PC-3 (cell line): ENCODE data around the gene ANKS1B. TPM values are rescaled to one million over a fixed set of nuclear protein-coding genes. Genes with fewer than 3 reads are reported as not detected.

Experiments
- ATAC-seq: fragments of 200-7000 bp; cut with Tn5 transposase; 2 replicates; pipeline ENCODE4 v1.9.1; 2020; ENCODE audit warnings: mild to moderate bottlenecking, moderate library complexity
- BruUV-seq: library from RNA; stranded (reverse); fragments of 400-500 nt; replicated peaks from 2 replicates; lab custom pipeline; 2021; lab: Mats Ljungman, UMichigan
- CTCF ChIA-PET: fragments of 300-600 bp; sonication (Branson Sonifier 250); formaldehyde crosslinking; loops from one replicate; lab custom pipeline; 2022; ENCODE audit warnings: antibody characterized with exemption; lab: Charles Lee
- POLR2A ChIA-PET: fragments of 300-600 bp; sonication (Branson Sonifier 250); formaldehyde crosslinking; loops from one replicate; lab custom pipeline; 2022; ENCODE audit warnings: antibody characterized with exemption; ENCODE audit not compliant: unreplicated experiment; lab: Charles Lee
- DNase-seq: peaks from one replicate; pipeline ENCODE4 v3.0.0-alpha.2; 2015
- H2AFZ ChIP-seq: fragments of 300-600 bp; sonication (generic); 2 replicates; pipeline ENCODE4 v1.6.0; 2016; ENCODE audit warnings: antibody characterized with exemption, low read length
- H3F3A ChIP-seq: fragments of 300-600 bp; sonication (generic); one replicate; pipeline ENCODE4 v1.6.0; 2017; ENCODE audit warnings: antibody characterized with exemption, low read length, control low read depth, mild to moderate bottlenecking; ENCODE audit not compliant: unreplicated experiment
- H3K27ac ChIP-seq: fragments of 300-600 bp; sonication (generic); 2 replicates; pipeline ENCODE4 v1.5.1; 2016; ENCODE audit warnings: mild to moderate bottlenecking, low read length
- H3K27me3 ChIP-seq: fragments of 300-600 bp; sonication (generic); 2 replicates; pipeline ENCODE4 v1.6.1; 2016; ENCODE audit warnings: low read length, mixed read lengths
- H3K36me3 ChIP-seq: fragments of 300-600 bp; sonication (generic); 2 replicates; pipeline ENCODE4 v1.6.1; 2016; ENCODE audit warnings: low read depth, mixed run types, low read length, mixed read lengths
- H3K4me1 ChIP-seq: fragments of 300-600 bp; sonication (generic); 2 replicates; pipeline ENCODE4 v1.5.1; 2016; ENCODE audit warnings: low read length; ENCODE audit not compliant: insufficient read depth
- H3K4me2 ChIP-seq: fragments of 300-600 bp; sonication (generic); 2 replicates; pipeline ENCODE4 v1.6.0; 2016; ENCODE audit warnings: low read length
- H3K4me3 ChIP-seq: fragments of 300-600 bp; sonication (generic); 2 replicates; pipeline ENCODE4 v1.5.1; 2016; ENCODE audit warnings: mild to moderate bottlenecking, low read length, mixed read lengths
- H3K79me2 ChIP-seq: fragments of 300-600 bp; sonication (generic); 2 replicates; pipeline ENCODE4 v1.6.1; 2017; ENCODE audit warnings: low read length, mixed read lengths
- H3K9ac ChIP-seq: fragments of 300-600 bp; sonication (generic); 2 replicates; pipeline ENCODE4 v1.6.0; 2016; ENCODE audit warnings: mild to moderate bottlenecking, low read length
- H3K9me2 ChIP-seq: fragments of 300-600 bp; sonication (generic); replicated peaks from 2 replicates; pipeline ENCODE4 v1.6.1; 2016; ENCODE audit warnings: mixed run types, low read length, mixed read lengths
- H3K9me3 ChIP-seq: fragments of 300-600 bp; sonication (generic); 2 replicates; pipeline ENCODE4 v1.6.1; 2016; ENCODE audit warnings: low read length, mixed read lengths
- H4K20me1 ChIP-seq: fragments of 300-600 bp; sonication (generic); 2 replicates; pipeline ENCODE4 v1.6.1; 2016; ENCODE audit warnings: low read length, mixed read lengths
- EZH2 ChIP-seq: fragments of 300-600 bp; sonication (generic); IDR thresholded peaks from one replicate; pipeline ENCODE4 v1.6.1; 2017; ENCODE audit warnings: antibody characterized with exemption, mild to moderate bottlenecking, low read length; ENCODE audit not compliant: unreplicated experiment
- EZH2phosphoT487 ChIP-seq: fragments of 300-600 bp; sonication (generic); IDR thresholded peaks from 2 replicates; pipeline ENCODE4 v1.6.1; 2018; ENCODE audit warnings: mild to moderate bottlenecking, antibody characterized with exemption, low read length, borderline replicate concordance
- intact Hi-C: fragments of 100-400 bp; cut with micrococcal nuclease; formaldehyde crosslinking; loops from 2 replicates; pipeline ENCODE4 v1.9.0; 2023
- total RNA-seq: library from RNA; depleted of rRNA; stranded (reverse); fragments of >200 nt; gene quantifications from 2 replicates; pipeline ENCODE4 v1.2.3, GENCODE V29; 2014
- TF ChIP-seq, protein P1 (sequence below): fragments of 300-600 bp; sonication (generic); conservative IDR thresholded peaks from 2 replicates; pipeline ENCODE4 v1.5.1; 2017; ENCODE audit warnings: antibody characterized with exemption, low read depth, mild to moderate bottlenecking, low read length

The ANKS1B gene
- total RNA-seq, 1 experiment from 2014 or later = 0.07 TPM

DNA sequence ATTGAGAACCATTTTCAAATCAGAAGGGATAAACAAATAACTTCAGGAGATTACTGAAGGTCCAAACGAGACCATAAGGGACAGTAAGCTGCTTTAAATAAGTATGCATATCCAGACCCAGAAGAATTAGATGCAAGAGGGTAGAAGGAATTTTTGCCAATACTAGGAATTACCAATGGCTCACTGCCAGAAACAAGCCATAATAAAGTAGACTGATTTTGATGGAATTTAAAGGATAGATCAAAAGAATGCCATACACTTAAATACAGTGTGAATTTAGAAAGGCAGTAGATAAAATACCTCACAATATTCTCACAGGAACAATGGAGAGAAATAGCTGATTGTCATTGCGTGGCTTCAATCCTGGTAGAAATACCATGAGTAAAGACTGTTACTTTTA, 5.3 kb downstream of the ANKS1B start:
- ChIA-PET CTCF (no interaction called here), POLR2A (no interaction called here)
- Histone ChIP-seq H3K36me3 (no peaks in the 10 kb centered on the region), H3K27ac (no peak overlapping the region), H3K79me2 (no peaks in the 10 kb centered on the region), H3K4me1 (no peaks in the 10 kb centered on the region), H3K9me2 (no peaks in the 10 kb centered on the region), H3K9ac (no peak overlapping the region), H4K20me1 (no peaks in the 10 kb centered on the region), H3K4me3 (no peak overlapping the region), H3K4me2 (no peak overlapping the region), H3K27me3 (peaks cover 56% of the 10 kb centered on the region), H3K9me3 (no peaks in the 10 kb centered on the region), H3F3A (no peaks in the 10 kb centered on the region), H2AFZ (no peak overlapping the region)
- no TSS peak for BruUV-seq
- no peak for DNase-seq
- TF ChIP-seq, protein P1, sequence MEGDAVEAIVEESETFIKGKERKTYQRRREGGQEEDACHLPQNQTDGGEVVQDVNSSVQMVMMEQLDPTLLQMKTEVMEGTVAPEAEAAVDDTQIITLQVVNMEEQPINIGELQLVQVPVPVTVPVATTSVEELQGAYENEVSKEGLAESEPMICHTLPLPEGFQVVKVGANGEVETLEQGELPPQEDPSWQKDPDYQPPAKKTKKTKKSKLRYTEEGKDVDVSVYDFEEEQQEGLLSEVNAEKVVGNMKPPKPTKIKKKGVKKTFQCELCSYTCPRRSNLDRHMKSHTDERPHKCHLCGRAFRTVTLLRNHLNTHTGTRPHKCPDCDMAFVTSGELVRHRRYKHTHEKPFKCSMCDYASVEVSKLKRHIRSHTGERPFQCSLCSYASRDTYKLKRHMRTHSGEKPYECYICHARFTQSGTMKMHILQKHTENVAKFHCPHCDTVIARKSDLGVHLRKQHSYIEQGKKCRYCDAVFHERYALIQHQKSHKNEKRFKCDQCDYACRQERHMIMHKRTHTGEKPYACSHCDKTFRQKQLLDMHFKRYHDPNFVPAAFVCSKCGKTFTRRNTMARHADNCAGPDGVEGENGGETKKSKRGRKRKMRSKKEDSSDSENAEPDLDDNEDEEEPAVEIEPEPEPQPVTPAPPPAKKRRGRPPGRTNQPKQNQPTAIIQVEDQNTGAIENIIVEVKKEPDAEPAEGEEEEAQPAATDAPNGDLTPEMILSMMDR = no peak
- TF ChIP-seq EZH2 = no peak
- no peak for TF ChIP-seq EZH2phosphoT487
- no peak for ATAC-seq
- intact Hi-C loops = no loop called here

DNA sequence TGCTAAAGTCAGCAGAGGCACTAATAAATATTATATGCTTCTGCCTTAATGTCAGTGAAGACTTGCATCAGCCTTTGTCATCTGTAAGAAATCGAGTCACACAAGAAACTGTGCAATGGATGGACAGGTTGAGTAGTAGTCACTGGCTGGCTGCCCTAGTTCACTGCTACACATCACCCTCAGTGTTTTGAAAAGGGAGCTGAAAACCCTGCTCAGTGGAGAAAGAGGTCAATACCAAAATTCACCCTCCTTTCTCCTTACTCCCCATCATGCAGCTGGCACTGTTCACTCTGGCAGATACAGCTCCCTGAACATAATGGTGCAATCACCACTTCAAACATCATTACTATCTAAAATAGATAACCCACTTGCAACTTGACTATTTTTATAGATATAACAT, 6.6 kb downstream of the ANKS1B start:
- Histone ChIP-seq H3K27ac (no peak overlapping the region), H3K4me3 (no peak overlapping the region), H3K9me3 (no peaks in the 10 kb centered on the region), H3K4me1 (no peaks in the 10 kb centered on the region), H3K9me2 (no peaks in the 10 kb centered on the region), H3K79me2 (no peaks in the 10 kb centered on the region), H3K4me2 (no peak overlapping the region), H4K20me1 (no peaks in the 10 kb centered on the region), H3K27me3 (peaks cover 44% of the 10 kb centered on the region), H2AFZ (no peak overlapping the region), H3K9ac (no peak overlapping the region), H3F3A (no peaks in the 10 kb centered on the region), H3K36me3 (no peaks in the 10 kb centered on the region)
- ChIA-PET POLR2A (interaction anchor here (0.5 kb wide), 1 partner anchor 27 kb away, joined by 3 read pairs; no protein-coding TSS in a partner anchor), CTCF (no interaction called here)
- no TSS peak for BruUV-seq
- TF ChIP-seq, protein P1 = no peak
- no peak for TF ChIP-seq EZH2
- TF ChIP-seq EZH2phosphoT487 = no peak
- DNase-seq (no peak), ATAC-seq (no peak)
- intact Hi-C loops = no loop called here

DNA sequence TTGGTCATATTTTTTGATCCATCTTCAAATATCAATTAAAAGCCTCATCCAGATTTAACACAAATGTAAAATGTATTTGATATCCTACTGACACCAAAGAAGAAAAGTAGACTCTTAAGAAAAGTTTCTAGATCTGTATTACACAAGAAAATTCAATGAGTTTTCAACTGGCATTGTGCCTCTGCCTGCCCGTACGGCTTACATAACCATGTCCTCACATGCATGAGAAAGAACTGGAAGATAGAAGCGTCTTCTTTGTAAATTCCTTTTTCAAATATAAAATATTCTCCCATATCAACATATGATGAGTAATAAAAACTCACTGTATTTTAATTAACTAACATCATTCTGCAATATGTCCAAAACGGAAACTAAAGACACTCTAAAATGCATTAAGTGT, 7.2 kb downstream of the ANKS1B start:
- Histone ChIP-seq H3K79me2 (no peaks in the 10 kb centered on the region), H3K9me3 (no peaks in the 10 kb centered on the region), H3K4me1 (no peaks in the 10 kb centered on the region), H3K4me3 (no peak overlapping the region), H3K9ac (no peak overlapping the region), H3K9me2 (no peaks in the 10 kb centered on the region), H2AFZ (no peak overlapping the region), H3K4me2 (no peak overlapping the region), H4K20me1 (no peaks in the 10 kb centered on the region), H3K36me3 (no peaks in the 10 kb centered on the region), H3F3A (no peaks in the 10 kb centered on the region), H3K27ac (no peak overlapping the region), H3K27me3 (peaks cover 39% of the 10 kb centered on the region)
- CTCF ChIA-PET = no interaction called here
- intact Hi-C loops = no loop called here
- no peak for DNase-seq
- POLR2A ChIA-PET = interaction anchor here (0.5 kb wide), 1 partner anchor 28 kb away, joined by 3 read pairs; no protein-coding TSS in a partner anchor
- TF ChIP-seq EZH2 (no peak), EZH2phosphoT487 (no peak)
- TF ChIP-seq, protein P1 = no peak
- ATAC-seq = no peak
- BruUV-seq = no TSS peak
